Mucosa of gallbladder (tissue), 1 donor: ENCODE data around the gene PRKAG2. TPM values are rescaled to one million over a fixed set of nuclear protein-coding genes. Genes with fewer than 3 reads are reported as not detected.

Experiments used
- DNase-seq: peaks from one replicate; pipeline ENCODE4 v3.0.0-alpha.2; 2020; ENCODE audit warnings: low spot score
- total RNA-seq: library from RNA; stranded (reverse); gene quantifications from one replicate; pipeline ENCODE4 v1.2.1, GENCODE V29; 2021
- donor health status: DM: no; HTN: no; CAD: no.

The PRKAG2 gene
- total RNA-seq, 1 donor from 2014 or later = 54.8 TPM

GRCh38 chr7:151744656-151745638, 132.0 kb downstream of the PRKAG2 start:
- peak; percentile 56 for DNase-seq

- DNase-seq = no peak
Observed at GRCh38 chr7:151744051-151744580, 132.8 kb downstream of the PRKAG2 start.

GRCh38 chr7:151743481-151743983, 133.4 kb downstream of the PRKAG2 start:
- no peak for DNase-seq

GRCh38 chr7:151742713-151743480, 134.0 kb downstream of the PRKAG2 start:
- no peak for DNase-seq

GRCh38 chr7:151741585-151741984, 135.3 kb downstream of the PRKAG2 start:
- no peak for DNase-seq

GRCh38 chr7:151740081-151740851, 136.6 kb downstream of the PRKAG2 start:
- no peak for DNase-seq

- no peak for DNase-seq
Observed at GRCh38 chr7:151738925-151739324, 138.0 kb downstream of the PRKAG2 start.

GRCh38 chr7:151736403-151736909, 140.5 kb downstream of the PRKAG2 start:
- DNase-seq = peak; percentile 73

GRCh38 chr7:151735851-151736402, 141.0 kb downstream of the PRKAG2 start:
- no peak for DNase-seq

- DNase-seq = no peak
Observed at GRCh38 chr7:151735186-151735850, 141.6 kb downstream of the PRKAG2 start.

- DNase-seq = no peak
Observed at GRCh38 chr7:151732834-151733592, 143.9 kb downstream of the PRKAG2 start.

GRCh38 chr7:151732292-151732691, 144.6 kb downstream of the PRKAG2 start:
- DNase-seq = no peak

GRCh38 chr7:151731022-151731441, 145.9 kb downstream of the PRKAG2 start:
- DNase-seq = no peak

GRCh38 chr7:151730591-151730990, 146.3 kb downstream of the PRKAG2 start:
- DNase-seq = no peak

GRCh38 chr7:151729521-151729921, 147.4 kb downstream of the PRKAG2 start:
- DNase-seq = no peak

- DNase-seq = no peak
Observed at GRCh38 chr7:151728746-151729145, 148.2 kb downstream of the PRKAG2 start.

- no peak for DNase-seq
Observed at GRCh38 chr7:151728286-151728660, 148.6 kb downstream of the PRKAG2 start.

GRCh38 chr7:151727579-151728285, 149.2 kb downstream of the PRKAG2 start:
- DNase-seq = peak; percentile 67
